HG02798 (cell line): ENCODE measurements around the gene AGBL4.

Experiments
- ATAC-seq: cut with Tn5 transposase; IDR thresholded peaks from one replicate; pipeline ENCODE4 v1.9.1; 2021; ENCODE audit warnings: mild to moderate bottlenecking; ENCODE audit not compliant: unreplicated experiment, poor library complexity

Gene AGBL4

DNA sequence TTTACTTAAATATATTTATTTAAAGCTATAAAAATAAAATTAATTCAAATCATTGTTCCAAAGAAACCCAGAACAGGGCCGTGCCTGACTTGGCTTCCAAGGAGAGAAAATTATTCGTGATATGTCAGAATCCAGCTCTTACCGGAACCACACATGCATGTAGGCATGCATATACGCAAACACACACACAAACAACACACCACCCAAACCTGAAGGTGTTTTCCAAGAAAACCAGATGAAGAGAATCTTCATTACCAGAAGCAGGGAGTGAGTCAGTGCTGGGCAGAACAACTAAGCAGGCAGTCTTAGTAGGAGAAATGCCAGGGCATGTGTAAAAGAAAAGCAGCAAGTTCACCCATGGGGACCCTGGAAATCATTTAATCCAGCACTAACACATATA lies 815.0 kb downstream of the AGBL4 start:
- ATAC-seq, result no peak

DNA sequence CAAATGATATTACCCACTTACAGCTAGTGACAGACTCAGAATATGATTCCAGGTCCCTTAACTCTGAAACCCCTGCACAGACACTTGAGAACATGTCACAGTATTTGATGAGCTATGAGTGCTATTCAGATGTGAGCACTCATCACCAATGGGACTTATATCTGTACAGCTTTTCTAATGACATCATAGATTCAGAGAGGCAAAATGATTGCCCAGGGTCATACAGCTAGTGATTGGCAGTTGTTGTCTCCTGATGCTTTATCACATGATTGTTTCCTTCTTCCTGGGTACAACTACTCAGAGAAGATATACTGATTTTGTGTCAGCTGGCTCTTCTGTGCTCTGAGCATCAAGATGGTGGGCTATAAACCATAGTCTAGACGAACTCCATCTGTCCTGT lies 819.0 kb downstream of the AGBL4 start:
- no peak for ATAC-seq

DNA sequence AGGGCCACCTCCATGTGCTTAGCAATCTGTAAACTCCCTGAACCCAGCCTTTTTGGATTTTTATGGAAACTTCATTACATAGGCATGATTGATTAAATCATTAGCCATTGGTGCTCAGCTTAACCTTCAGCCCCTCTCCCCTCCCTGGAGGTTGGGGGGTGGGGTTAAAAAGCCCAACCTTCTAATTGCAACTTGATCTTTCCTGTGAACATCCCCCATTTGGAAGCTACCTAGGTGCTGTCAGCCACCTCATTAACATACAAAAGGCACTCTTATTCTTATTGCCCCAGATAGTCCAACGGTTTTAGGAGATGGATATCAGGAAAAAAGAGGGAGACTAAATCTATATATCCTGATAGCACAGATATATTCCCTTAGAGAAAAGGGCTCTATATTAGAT lies 823.0 kb downstream of the AGBL4 start:
- ATAC-seq, result no peak

DNA sequence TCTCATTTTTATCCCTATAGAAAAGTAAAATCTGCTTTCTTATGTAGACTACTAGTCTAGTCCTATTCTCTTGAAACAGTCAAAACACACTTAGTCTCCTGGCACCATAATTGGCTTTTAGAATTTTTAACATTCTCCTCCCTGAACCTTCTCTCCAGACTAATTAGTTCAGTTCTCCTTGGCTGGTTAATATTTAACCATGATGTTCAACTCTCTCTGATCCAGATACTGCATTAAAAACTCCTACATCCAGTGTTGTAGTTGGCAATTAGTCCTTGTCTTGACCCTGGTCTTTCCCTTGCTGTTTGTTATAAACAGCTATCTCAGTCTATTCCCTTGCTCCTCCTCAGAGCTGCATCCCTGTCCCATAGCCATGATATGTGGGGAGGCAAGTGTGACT lies 824.2 kb downstream of the AGBL4 start:
- ATAC-seq, result no peak

DNA sequence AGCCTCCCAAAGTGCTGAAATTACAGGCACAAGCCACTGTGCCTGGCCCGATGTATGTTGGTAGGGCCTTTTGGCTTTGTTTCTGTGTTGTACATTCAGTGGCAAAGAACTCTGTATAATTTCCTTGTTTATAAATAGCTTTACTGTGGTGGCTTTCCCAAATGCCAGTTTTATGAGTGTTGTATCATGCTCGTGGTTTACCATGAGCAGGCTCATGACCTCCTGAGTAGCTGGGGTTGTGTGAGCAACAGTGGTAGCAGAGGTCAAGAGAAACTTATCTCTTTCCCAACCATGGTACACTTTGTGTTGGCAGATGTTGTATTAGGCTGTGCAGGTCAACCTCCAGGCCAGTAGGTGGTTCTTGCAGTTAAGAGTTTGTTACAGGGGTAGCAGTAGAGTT lies 826.7 kb downstream of the AGBL4 start:
- no peak for ATAC-seq

DNA sequence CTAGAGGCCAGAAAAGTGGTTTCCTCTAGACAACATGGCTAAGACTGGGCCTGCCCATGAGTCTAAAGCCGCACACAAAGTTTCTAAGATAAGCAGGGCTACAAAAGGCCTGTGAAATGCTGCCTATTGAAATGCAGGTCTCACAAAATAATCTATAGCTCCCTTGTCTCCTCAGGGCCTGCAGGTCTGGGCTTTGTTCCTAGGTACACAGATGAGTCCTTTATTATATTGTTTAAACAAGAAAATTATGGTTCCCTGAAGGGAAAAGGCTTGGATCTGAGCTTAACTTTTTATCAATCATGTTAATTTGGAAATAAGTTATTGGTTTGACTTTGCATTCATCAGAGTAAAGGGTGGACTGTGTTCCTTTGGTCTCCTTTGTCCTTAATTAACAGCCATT lies 833.6 kb downstream of the AGBL4 start:
- no peak for ATAC-seq

DNA sequence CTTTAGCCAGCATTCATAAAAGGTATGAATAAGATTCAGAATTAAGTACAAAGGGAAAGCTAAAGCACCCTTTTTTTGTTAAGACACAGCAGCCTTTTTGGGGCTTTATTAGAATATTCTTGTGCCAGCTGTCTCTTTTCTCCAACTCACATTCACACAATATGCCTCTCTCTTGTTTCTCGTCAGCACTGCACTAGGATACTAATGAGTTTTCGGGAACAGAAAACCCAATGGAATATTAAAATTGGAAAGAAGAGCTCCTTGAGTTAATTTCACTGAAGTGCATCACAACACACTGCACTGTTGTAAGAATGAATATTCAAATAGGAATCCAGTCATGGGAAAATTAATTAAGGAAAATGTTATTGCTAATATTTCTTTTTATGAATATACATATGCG lies 836.7 kb downstream of the AGBL4 start:
- no peak for ATAC-seq

DNA sequence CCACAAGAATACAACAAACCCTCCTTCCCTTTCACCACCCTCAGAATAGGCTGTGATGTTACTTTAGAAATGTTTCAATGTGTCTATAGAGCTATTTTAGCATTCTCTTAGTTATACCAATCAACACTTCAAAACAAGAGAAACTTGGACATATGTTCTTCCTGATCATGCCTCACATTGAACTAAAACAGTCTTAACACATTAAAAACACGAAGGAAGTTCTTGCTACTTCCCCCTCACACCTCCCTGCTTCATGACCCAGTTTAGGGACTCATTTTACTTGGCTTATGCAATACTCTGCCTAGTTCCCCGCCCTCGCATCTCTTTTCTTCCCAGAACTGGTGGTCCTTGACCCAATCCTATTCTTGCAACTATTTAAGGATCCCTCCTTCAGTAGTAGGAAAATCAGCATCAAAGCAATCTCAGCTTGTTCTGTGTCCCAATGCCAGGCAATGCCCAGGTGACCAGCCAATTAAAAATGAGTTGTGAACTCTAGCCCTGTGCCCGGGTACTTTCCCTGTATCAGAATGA lies 838.2 kb downstream of the AGBL4 start:
- ATAC-seq, result no peak

DNA sequence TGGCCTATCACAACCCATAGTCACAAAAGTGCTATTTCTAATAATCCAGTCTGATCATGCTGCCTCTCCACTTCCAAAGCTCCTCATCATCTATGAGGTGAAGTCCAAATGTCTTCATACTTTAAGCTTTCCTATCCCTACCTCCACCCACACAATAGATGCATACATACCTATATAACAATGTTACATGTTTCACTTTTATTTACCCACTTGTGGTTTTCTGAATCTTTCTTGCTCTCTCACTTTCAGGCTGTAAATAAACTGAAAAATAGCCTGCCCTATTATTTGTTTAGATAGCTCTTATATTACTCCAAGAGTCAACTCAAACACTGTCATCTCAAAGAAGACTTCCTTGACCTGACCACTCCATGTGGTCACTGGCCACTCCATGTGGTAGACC lies 840.3 kb downstream of the AGBL4 start:
- no peak for ATAC-seq

DNA sequence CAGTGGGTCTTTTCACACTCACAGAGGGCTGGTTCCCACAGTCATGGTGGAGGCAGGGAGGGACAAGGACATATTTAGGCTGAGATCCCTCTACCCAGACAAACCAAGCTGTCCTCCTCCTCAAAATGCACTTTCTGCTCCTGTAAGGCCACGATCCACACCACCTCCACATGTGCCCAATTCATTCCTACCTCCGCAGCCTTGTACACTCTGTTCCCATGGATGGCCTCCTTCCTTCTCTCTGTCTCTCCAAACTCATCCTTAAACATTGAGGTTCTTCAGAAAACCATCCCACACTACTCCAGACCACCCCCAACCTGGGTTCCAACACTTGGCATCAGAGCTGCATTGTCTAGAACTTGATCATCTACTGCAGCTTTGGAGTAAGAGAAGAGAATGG lies 842.7 kb downstream of the AGBL4 start:
- no peak for ATAC-seq

DNA sequence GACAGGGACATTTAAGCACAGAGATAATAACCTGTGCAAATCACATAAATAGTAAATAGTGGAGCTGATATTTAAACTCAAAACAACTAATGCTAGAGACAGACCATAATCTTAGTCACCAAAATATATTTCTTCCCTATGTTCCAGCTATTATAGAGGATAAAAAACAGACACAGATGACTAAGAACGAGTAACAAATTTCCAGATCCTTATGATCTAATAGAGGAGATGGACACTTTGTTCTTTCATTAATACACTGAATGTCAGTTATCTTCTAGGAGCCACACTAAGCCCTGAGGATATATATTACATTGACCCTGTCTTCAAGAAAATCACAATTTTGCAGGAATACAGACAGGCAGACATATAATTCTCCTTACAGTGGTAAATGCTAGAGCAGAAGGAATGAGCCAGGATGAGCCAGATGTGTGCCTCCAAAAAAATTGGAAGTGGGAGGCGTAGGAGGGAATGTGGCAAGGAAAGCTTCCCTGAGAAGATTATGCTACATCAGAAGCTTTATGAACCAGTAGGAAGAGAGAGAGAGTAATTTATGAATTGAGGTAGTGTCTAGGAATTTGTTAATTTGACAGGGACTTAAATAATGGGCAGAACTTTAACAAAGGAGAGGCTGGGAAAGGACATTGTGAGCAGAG lies 851.7 kb downstream of the AGBL4 start:
- no peak for ATAC-seq

DNA sequence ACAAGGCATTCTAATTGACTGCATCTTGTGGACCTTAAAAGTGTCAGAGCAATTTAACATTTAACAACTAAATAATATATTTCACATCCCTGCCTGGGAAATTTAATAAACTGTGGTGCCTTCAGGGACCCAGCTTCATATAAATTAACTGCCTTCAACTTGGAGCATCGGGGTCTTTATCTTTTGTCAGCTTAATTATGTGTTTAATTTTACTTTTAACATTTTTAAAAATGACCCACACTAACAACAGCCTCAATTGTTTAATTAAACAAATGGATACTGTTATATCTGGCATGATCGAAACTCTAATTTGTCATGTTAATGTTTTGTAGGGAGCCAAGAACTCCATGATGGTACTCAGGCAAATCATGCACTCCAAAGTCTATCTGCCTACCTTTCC lies 857.7 kb downstream of the AGBL4 start:
- ATAC-seq, result no peak

DNA sequence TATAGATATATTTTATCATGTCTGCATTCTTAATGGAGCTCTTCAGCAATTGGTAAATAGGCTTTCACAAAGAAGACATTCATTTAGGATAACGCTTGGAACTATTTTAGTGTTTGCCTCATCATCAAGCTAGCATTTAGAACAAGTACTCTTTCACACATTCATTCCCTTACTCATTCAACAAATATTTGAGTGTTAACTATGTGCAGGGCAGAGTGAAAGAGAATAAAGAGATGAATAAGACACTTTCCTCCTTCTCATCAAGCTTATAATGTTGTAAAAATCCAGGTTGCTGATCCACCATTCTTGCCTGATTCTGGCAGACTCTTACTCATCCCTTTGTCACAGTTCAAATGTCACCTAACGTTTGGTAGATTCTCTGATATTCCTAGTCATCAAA lies 860.7 kb downstream of the AGBL4 start:
- ATAC-seq, result no peak

DNA sequence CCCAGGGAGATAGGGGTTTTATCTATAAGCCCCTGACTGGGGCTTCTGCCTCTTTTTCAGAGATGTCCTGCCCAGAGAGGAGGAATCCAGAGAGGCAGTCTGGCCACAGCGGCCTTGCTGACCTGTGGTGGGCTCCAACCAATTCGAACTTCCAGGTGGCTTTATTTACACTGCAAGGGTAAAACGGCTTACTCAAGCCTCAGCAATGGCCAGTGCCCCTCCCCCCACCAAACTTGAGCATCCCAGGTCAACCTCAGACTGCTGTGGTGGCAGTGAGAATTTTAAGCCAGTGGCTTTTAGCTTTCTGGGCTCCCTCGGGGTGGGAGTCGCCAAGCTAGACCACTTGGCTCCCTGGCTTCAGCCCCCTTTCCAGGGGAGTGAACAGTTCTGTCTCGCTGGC lies 863.1 kb downstream of the AGBL4 start:
- no peak for ATAC-seq

DNA sequence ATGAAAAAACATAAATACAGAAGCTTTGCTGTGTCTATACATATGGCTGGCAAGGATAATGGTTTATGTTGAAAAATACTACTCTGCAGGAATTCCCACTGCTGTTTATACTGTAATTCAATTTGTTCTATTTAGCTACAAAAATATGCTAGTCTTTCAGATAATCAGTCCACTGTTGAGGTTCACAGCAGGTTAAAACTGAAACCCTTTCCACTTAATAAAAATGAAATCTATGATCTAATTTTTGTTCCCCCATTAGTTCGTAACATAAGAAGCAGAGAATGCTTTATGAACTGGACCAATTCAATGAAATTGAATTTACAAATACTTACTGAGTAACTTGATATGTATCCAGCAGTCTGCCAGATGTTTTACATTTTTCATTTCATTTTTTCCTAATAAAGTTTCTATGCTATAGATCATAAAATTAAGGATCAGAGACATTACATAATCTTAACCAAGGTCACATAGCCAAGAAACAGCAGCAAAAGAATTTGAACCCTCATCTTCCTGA lies 887.0 kb downstream of the AGBL4 start:
- ATAC-seq, result no peak

DNA sequence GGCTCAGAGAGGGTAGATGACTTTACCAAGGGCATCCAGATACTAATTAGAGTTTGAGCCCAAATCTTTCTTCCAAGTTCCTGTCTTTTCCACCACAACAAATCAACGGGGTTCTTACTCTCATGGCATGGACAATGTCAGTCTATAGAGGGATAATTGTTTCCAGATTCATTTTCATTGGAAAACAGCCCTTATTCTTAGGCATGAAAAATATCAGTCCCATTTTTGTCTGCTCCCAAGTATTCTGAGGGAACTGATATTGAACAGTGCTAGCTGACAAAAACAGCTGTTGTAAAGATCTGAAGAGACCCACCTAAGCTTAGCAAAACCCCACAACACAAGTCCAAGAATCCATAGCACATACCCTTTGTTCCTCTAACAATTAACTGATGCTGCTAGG lies 898.0 kb downstream of the AGBL4 start:
- no peak for ATAC-seq

DNA sequence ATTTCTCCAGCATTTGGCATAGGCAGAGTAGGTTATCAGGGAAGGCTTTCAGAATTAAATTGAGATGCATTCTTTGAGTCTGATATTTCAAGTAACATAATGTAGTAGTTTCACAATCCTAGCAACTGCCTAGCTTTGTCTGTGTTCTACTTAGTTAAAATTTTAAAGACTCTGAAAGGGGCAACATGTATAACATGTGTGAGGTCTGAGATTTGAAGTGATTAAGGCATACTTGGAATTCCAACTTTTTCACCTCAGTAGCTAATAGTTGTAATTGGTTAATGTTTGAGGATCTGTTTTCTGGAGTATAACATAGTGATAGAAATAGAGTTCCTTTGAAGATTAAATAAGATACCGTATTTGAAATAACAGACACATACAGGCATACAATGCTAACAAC lies 911.8 kb downstream of the AGBL4 start:
- ATAC-seq, result no peak

DNA sequence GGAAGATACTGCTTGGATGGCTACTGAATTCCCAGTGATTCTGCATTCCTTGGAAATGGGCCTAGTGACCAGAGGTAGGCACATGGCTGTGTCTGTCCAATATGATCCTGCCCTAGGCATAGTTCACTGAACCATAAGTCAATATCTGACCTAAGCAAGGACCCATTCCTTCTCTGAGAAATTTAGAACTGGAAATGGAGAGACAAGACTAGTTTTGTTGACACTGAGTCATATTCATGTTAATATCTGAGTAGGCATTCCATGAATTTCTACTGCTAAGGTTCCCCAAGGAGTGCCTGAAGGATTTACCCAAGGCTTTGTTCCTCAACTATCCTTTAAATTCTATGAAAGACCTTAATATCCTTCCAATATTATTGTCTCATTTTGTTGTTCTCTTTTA lies 917.3 kb downstream of the AGBL4 start:
- no peak for ATAC-seq

DNA sequence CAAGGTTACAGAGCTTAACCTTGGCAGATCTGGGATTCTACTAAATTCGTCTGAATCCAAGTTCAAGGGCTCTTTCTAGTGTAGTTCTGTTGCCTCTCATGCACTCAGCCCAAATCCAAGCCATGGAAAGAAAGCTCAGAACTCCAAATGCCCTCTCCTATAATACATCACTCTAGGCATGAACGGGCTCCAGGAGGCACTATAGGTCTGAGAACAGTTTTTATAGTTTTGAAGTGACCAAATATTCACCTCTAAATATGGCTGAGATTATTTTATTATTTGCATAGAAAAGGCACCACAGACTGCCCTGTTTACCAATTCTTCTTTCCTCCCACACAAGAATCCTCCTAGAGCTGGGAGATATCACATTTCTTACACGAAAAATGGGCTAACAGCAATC lies 919.2 kb downstream of the AGBL4 start:
- no peak for ATAC-seq

DNA sequence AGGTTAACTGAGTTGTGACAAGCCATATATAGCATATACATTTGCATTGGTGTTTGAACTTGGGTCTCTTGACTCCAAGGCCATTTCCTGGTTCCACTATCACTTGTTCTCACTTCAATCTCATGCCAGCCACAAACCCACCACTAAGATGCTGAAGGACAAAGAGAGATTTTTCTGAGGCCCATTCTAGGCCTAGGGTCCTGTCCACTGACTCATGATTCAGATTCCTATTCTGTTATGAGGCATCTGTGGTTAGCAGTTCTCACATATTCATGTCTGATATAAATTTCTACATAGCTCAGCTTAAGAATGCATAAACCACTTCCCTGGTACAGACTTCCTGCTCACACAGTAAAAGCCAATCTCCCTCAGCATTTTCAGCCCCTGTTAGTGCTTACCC lies 921.0 kb downstream of the AGBL4 start:
- no peak for ATAC-seq

DNA sequence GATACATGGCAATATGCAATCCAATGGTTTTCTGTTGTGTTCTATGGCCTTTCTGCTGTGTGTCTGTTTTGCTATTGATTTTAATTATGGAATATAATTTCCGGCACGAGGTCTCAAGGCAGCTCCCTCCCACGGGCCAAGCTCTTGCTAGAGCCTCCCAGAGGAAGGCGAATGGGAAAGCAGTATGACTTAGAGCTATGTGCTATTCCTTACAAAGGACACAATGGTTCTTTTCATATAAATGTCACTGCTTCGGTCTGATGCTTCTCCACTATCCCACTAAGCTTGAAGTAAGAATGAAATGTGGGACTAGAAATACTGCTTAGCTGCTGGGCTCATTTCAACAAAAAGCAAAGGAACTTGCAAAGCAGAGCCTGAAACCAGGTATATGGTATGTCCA lies 924.9 kb downstream of the AGBL4 start:
- ATAC-seq, result no peak

DNA sequence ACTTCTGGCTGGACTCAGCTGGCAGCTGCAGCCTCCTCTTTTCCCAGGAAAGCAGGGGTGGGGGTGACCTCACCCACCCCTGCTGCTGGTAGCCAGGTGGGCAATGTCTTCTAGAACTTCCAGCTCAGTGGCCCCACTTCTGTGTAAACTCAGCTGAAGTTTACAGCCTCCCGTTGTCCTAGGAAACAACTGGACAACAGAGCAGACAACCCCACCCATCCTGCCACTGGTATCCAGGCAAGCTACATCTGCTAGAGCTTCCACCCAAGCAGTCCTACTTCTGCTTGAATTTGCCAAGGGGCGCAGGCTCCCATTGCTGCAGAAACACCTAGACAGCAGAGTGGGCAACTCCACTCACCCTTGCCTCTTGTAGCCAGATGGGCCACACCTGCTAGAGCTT lies 937.4 kb downstream of the AGBL4 start:
- no peak for ATAC-seq

DNA sequence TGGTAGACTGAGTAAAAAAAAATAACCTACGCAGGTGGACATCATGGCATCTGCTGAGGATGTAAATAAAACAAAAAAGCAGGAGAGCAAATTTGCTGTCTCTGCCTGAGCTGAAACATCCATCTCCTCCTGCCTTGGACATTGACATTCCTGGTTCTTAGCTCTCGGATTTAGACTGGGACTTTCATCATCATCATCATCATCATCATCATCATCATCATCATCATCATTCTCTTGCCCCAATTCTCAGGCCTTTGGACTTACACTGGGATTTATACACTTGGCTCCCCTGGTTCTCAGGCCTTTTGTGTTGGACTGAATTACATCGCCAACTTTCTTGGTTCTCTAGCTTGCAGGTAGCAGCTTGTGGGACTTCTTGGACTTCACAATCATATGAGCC lies 938.7 kb downstream of the AGBL4 start:
- no peak for ATAC-seq
